ENCODE measurements around the gene WDTC1.

Gene WDTC1

GRCh38 chr1:27234049-27234882 is at the start of gene WDTC1:
WDTC1 (plus strand) TSS chr1:27234632; CDS start chr1:27261055, 26,423 bp downstream.
- no peak for TF ChIP-seq GATA3 (IDR thresholded peaks at IDR 0.05; ENCODE audit: low read depth, low read length)
- TF ChIP-seq GATA2 (IDR thresholded peaks at IDR 0.05; ENCODE audit: low read depth, low read length), result peak; percentile 59; the same call in 1 of the 2 replicates

- TF ChIP-seq GATA2 (IDR thresholded peaks at IDR 0.05; ENCODE audit: low read depth, low read length) (no peak), GATA3 (IDR thresholded peaks at IDR 0.05; ENCODE audit: low read depth, low read length) (no peak)
Observed at GRCh38 chr1:27192039-27192529, 42.3 kb upstream of the WDTC1 start.

GRCh38 chr1:27193194-27193593 is 41.2 kb upstream of the WDTC1 start:
- TF ChIP-seq GATA2 (IDR thresholded peaks at IDR 0.05; ENCODE audit: low read depth, low read length) (no peak), GATA3 (IDR thresholded peaks at IDR 0.05; ENCODE audit: low read depth, low read length) (no peak)

GRCh38 chr1:27201295-27201694 is 33.1 kb upstream of the WDTC1 start:
- no peak for TF ChIP-seq GATA2 (IDR thresholded peaks at IDR 0.05; ENCODE audit: low read depth, low read length)
- TF ChIP-seq GATA3 (IDR thresholded peaks at IDR 0.05; ENCODE audit: low read depth, low read length), result no peak

- no peak for TF ChIP-seq GATA2 (IDR thresholded peaks at IDR 0.05; ENCODE audit: low read depth, low read length)
- TF ChIP-seq GATA3 (IDR thresholded peaks at IDR 0.05; ENCODE audit: low read depth, low read length), result no peak
Observed at GRCh38 chr1:27203946-27204345, 30.5 kb upstream of the WDTC1 start.

GRCh38 chr1:27216466-27216865 is 18.0 kb upstream of the WDTC1 start:
- TF ChIP-seq GATA2 (IDR thresholded peaks at IDR 0.05; ENCODE audit: low read depth, low read length) (no peak), GATA3 (IDR thresholded peaks at IDR 0.05; ENCODE audit: low read depth, low read length) (no peak)

- TF ChIP-seq GATA3 (IDR thresholded peaks at IDR 0.05; ENCODE audit: low read depth, low read length), result no peak
- no peak for TF ChIP-seq GATA2 (IDR thresholded peaks at IDR 0.05; ENCODE audit: low read depth, low read length)
Observed at GRCh38 chr1:27217401-27217800, 17.0 kb upstream of the WDTC1 start.

- TF ChIP-seq GATA3 (IDR thresholded peaks at IDR 0.05; ENCODE audit: low read depth, low read length), result no peak
- TF ChIP-seq GATA2 (IDR thresholded peaks at IDR 0.05; ENCODE audit: low read depth, low read length), result no peak
Observed at GRCh38 chr1:27218736-27219135, 15.7 kb upstream of the WDTC1 start.

GRCh38 chr1:27220096-27220495 is 14.3 kb upstream of the WDTC1 start:
- no peak for TF ChIP-seq GATA3 (IDR thresholded peaks at IDR 0.05; ENCODE audit: low read depth, low read length)
- no peak for TF ChIP-seq GATA2 (IDR thresholded peaks at IDR 0.05; ENCODE audit: low read depth, low read length)

- no peak for TF ChIP-seq GATA3 (IDR thresholded peaks at IDR 0.05; ENCODE audit: low read depth, low read length)
- TF ChIP-seq GATA2 (IDR thresholded peaks at IDR 0.05; ENCODE audit: low read depth, low read length), result no peak
Observed at GRCh38 chr1:27225621-27226020, 8.8 kb upstream of the WDTC1 start.

- TF ChIP-seq GATA3 (IDR thresholded peaks at IDR 0.05; ENCODE audit: low read depth, low read length) (no peak), GATA2 (IDR thresholded peaks at IDR 0.05; ENCODE audit: low read depth, low read length) (no peak)
Observed at GRCh38 chr1:27227765-27228164, 6.7 kb upstream of the WDTC1 start.

GRCh38 chr1:27233667-27234048 is 774 bp upstream of the WDTC1 start:
- no peak for TF ChIP-seq GATA3 (IDR thresholded peaks at IDR 0.05; ENCODE audit: low read depth, low read length)
- no peak for TF ChIP-seq GATA2 (IDR thresholded peaks at IDR 0.05; ENCODE audit: low read depth, low read length)

- TF ChIP-seq GATA3 (IDR thresholded peaks at IDR 0.05; ENCODE audit: low read depth, low read length) (no peak), GATA2 (IDR thresholded peaks at IDR 0.05; ENCODE audit: low read depth, low read length) (no peak)
Observed at GRCh38 chr1:27235827-27236226, 1.4 kb downstream of the WDTC1 start.

- TF ChIP-seq GATA3 (IDR thresholded peaks at IDR 0.05; ENCODE audit: low read depth, low read length) (no peak), GATA2 (IDR thresholded peaks at IDR 0.05; ENCODE audit: low read depth, low read length) (no peak)
Observed at GRCh38 chr1:27237112-27237511, 2.7 kb downstream of the WDTC1 start.

GRCh38 chr1:27238032-27238431 is 3.6 kb downstream of the WDTC1 start:
- TF ChIP-seq GATA3 (IDR thresholded peaks at IDR 0.05; ENCODE audit: low read depth, low read length), result no peak
- TF ChIP-seq GATA2 (IDR thresholded peaks at IDR 0.05; ENCODE audit: low read depth, low read length), result no peak
